GM12878 (cell line): ENCODE measurements around the gene ADIPOR1. TPM values are rescaled to one million over a fixed set of nuclear protein-coding genes. Genes with fewer than 3 reads are reported as not detected.

Experiments used
- ATAC-seq: fragments of 200-7000 bp; cut with Tn5 transposase; 3 replicates; pipeline ENCODE4 v1.9.1; 2020; ENCODE audit warnings: mild to moderate bottlenecking, moderate library complexity
- BruUV-seq: library from RNA; stranded (reverse); fragments of 400-500 nt; replicated peaks from 2 replicates; lab custom pipeline; 2021; lab: Mats Ljungman, UMichigan
- CTCF ChIA-PET: fragments of 300-600 bp; sonication (Branson Sonifier 250); formaldehyde crosslinking; extraction: SDS; loops from one replicate; lab custom pipeline; 2021; ENCODE audit warnings: inconsistent platforms; lab: Yijun Ruan, JAX
- POLR2A ChIA-PET: fragments of 350-600 bp; formaldehyde crosslinking; extraction: SDS; loops from one replicate; lab custom pipeline; 2021; ENCODE audit warnings: inconsistent platforms; lab: Charles Lee
- RAD21 ChIA-PET: fragments of 300-600 bp; sonication (Branson Sonifier 250); formaldehyde crosslinking; loops from one replicate; lab custom pipeline; 2023; ENCODE audit warnings: antibody characterized with exemption; ENCODE audit not compliant: unreplicated experiment; lab: Charles Lee
- SMC1A ChIA-PET: fragments of 300-600 bp; sonication (Branson Sonifier 250); formaldehyde crosslinking; loops from one replicate; lab custom pipeline; 2023; ENCODE audit not compliant: unreplicated experiment, uncharacterized antibody; lab: Charles Lee
- DNase-seq: peaks from one replicate; pipeline ENCODE4 v3.0.0-alpha.2; 2011; ENCODE audit warnings: low read depth, low spot score
- FAIRE-seq: peaks from 3 replicates; lab custom pipeline; 2011; peaks lifted over from hg19 to GRCh38; lab: Jason Lieb, UNC
- H2AFZ ChIP-seq: 2 replicates; pipeline ENCODE4 v1.6.0; 2011; ENCODE audit warnings: low read depth, low read length, control low read depth; ENCODE audit not compliant: control insufficient read depth
- H3K27ac ChIP-seq: 2 replicates; pipeline ENCODE4 v1.5.1; 2011; ENCODE audit warnings: control low read depth; ENCODE audit not compliant: control insufficient read depth, insufficient read depth
- H3K27me3 ChIP-seq, 2 experiments: replicated peaks in 1 of 2; 2 replicates each; pipeline versions ENCODE4 v1.6.0 to v1.6.1; 2011; ENCODE audit warnings: low read length in 1 of 2; ENCODE audit not compliant: control insufficient read depth in 2 of 2, insufficient read depth in 2 of 2
- H3K36me3 ChIP-seq, 2 experiments: 2 replicates each; pipeline ENCODE4 v1.5.1; 2011; ENCODE audit warnings: low read length in 1 of 2; ENCODE audit not compliant: control insufficient read depth in 2 of 2, insufficient read depth in 2 of 2
- H3K4me1 ChIP-seq: 2 replicates; pipeline ENCODE4 v1.6.1; 2011; ENCODE audit warnings: mild to moderate bottlenecking, low read length, moderate library complexity, mixed read lengths; ENCODE audit not compliant: control insufficient read depth, insufficient read depth
- H3K4me2 ChIP-seq: 2 replicates; pipeline ENCODE4 v1.6.0; 2011; ENCODE audit warnings: control low read depth; ENCODE audit not compliant: control insufficient read depth, insufficient read depth
- H3K4me3 ChIP-seq: fragments of 200-600 bp; sonication (generic); 2 replicates; pipeline ENCODE4 v1.5.1; 2016
- H3K79me2 ChIP-seq: 2 replicates; pipeline ENCODE4 v1.6.0; 2011; ENCODE audit warnings: low read length; ENCODE audit not compliant: control insufficient read depth, insufficient read depth
- H3K9ac ChIP-seq: 2 replicates; pipeline ENCODE4 v1.8.0; 2011; ENCODE audit warnings: low read length, control low read depth, mixed read lengths; ENCODE audit not compliant: control insufficient read depth, insufficient read depth
- H3K9me3 ChIP-seq: replicated peaks from 3 replicates; pipeline ENCODE4 v1.5.1; 2011; ENCODE audit warnings: mild to moderate bottlenecking, low read length; ENCODE audit not compliant: control insufficient read depth, insufficient read depth
- H4K20me1 ChIP-seq: 2 replicates; pipeline ENCODE4 v1.6.0; 2011; ENCODE audit not compliant: control insufficient read depth, insufficient read depth
- ATF7 ChIP-seq: fragments of 450-650 bp; IDR thresholded peaks from 2 replicates; pipeline ENCODE4 v1.6.1; 2016; ENCODE audit warnings: low read depth, mild to moderate bottlenecking
- BCL11A ChIP-seq: IDR thresholded peaks from 2 replicates; pipeline ENCODE4 v1.6.1; 2011; ENCODE audit warnings: low read depth, low read length
- BCLAF1 ChIP-seq: fragments of 450-650 bp; IDR thresholded peaks from 2 replicates; pipeline ENCODE4 v1.6.1; 2017; ENCODE audit warnings: antibody characterized with exemption, mild to moderate bottlenecking, moderate library complexity
- CTCF ChIP-seq, 3 experiments: IDR thresholded peaks in 2 of 3; conservative IDR thresholded peaks in 1 of 3; 2 replicates each; pipeline ENCODE4 v1.5.1; 2011; ENCODE audit warnings: low read depth in 3 of 3, low read length in 3 of 3, mild to moderate bottlenecking in 3 of 3, control low read depth in 2 of 3, moderate library complexity in 2 of 3, inconsistent platforms in 1 of 3, mixed read lengths in 1 of 3; ENCODE audit not compliant: control insufficient read depth in 2 of 3, insufficient read depth in 1 of 3; ENCODE audit errors: extremely low read depth in 1 of 3
- EED ChIP-seq: sonication (generic); IDR thresholded peaks from 2 replicates; pipeline ENCODE4 v1.6.1; 2016; ENCODE audit warnings: antibody characterized with exemption, low read depth
- FOXM1 ChIP-seq: IDR thresholded peaks from 2 replicates; pipeline ENCODE4 v1.6.1; 2012; ENCODE audit warnings: low read depth, mild to moderate bottlenecking, inconsistent platforms, low read length, moderate library complexity
- HSF1 ChIP-seq: fragments of 150-350 bp; IDR thresholded peaks from 2 replicates; pipeline ENCODE4 v1.6.1; 2014; ENCODE audit warnings: mild to moderate bottlenecking, low read depth, low read length
- KDM1A ChIP-seq: fragments of 200-600 bp; sonication (generic); IDR thresholded peaks from 2 replicates; pipeline ENCODE4 v1.6.1; 2016; ENCODE audit warnings: borderline replicate concordance
- NBN ChIP-seq: fragments of 450-650 bp; IDR thresholded peaks from 2 replicates; pipeline ENCODE4 v1.6.1; 2016
- NFYB ChIP-seq: IDR thresholded peaks from 2 replicates; pipeline ENCODE4 v1.6.1; 2011; ENCODE audit warnings: low read depth, mild to moderate bottlenecking, low read length, improper control_type of control experiment, moderate library complexity; ENCODE audit not compliant: insufficient read depth
- NRF1 ChIP-seq: conservative IDR thresholded peaks from 2 replicates; pipeline ENCODE4 v1.6.1; 2011; ENCODE audit warnings: mild to moderate bottlenecking, low read depth, low read length, improper control_type of control experiment
- PAX5 ChIP-seq: IDR thresholded peaks from 2 replicates; pipeline ENCODE4 v1.6.1; 2011; ENCODE audit warnings: low read depth, low read length, borderline replicate concordance
- POLR2AphosphoS5 ChIP-seq: IDR thresholded peaks from 2 replicates; pipeline ENCODE4 v1.6.1; 2011; ENCODE audit warnings: mild to moderate bottlenecking, low read length, inconsistent platforms
- RFX5 ChIP-seq: IDR thresholded peaks from 2 replicates; pipeline ENCODE4 v1.6.1; 2011; ENCODE audit warnings: low read depth, low read length, improper control_type of control experiment
- TAF1 ChIP-seq: IDR thresholded peaks from 2 replicates; pipeline ENCODE4 v1.6.1; 2011; ENCODE audit warnings: mild to moderate bottlenecking, low read depth, low read length, borderline replicate concordance
- ZBTB33 ChIP-seq: fragments of 450-650 bp; IDR thresholded peaks from 2 replicates; pipeline ENCODE4 v1.6.1; 2017; ENCODE audit warnings: mild to moderate bottlenecking
- WGBS: methylation state at CpG from one replicate; pipeline ENCODE4 v1.1.6; 2016; ENCODE audit warnings: low lambda C conversion rate; ENCODE audit not compliant: insufficient replicate concordance, insufficient coverage; ENCODE audit errors: missing lambda C conversion rate; 5-methylcytosine and 5-hydroxymethylcytosine counted together
- in situ Hi-C: fragments of 300-500 bp; cut with MboI; formaldehyde crosslinking; loops from 9 replicates; pipeline ENCODE4 v1.14.3; 2018; ENCODE audit warnings: mixed read lengths
- intact Hi-C: fragments of 100-400 bp; cut with micrococcal nuclease; formaldehyde crosslinking; loops from one replicate; pipeline ENCODE4 v1.14.2; 2022; ENCODE audit not compliant: unreplicated experiment
- polyA plus RNA-seq, 11 experiments: library from polyadenylated mRNA; depleted of rRNA in 4 of 11; unstranded in 6 of 11; stranded (reverse) in 5 of 11; fragments of >200 nt; fragmentation: Nextera tagmentation in 4 of 11; fragmentation: Illumina TruSeq in 1 of 11; extraction: Ambion mirVana in 4 of 11; extraction: Trizol in 1 of 11; gene quantifications; 1 replicate in 1 of 11; 2 replicates in 10 of 11; pipeline versions ENCODE4 v1.2.1 to v1.2.3, GENCODE V29; 2011 to 2016; ENCODE audit warnings: inconsistent platforms in 2 of 11, missing spikeins in 2 of 11, low read depth in 1 of 11
- total RNA-seq, 4 experiments: library from RNA; depleted of rRNA in 3 of 4; stranded (reverse); fragments of >200 nt in 3 of 4; fragmentation: Illumina TruSeq in 1 of 4; extraction: Trizol in 1 of 4; gene quantifications; 2 replicates each; pipeline versions ENCODE4 v1.2.1 to v1.2.3, GENCODE V29; 2013 to 2021

ADIPOR1 gene
- total and polyA plus RNA-seq, 10 of the 15 experiments (the other 5 are each of a cell fraction or from before 2014, with no cell fraction given): 18.4 to 122 (median 65.6) TPM

- TF ChIP-seq ZBTB33 (no peak), FOXM1 (no peak), ATF7 (no peak)
These were observed 13.6 kb downstream of the ADIPOR1 start (continued) for GRCh38 chr1:202944438-202944921.

GRCh38 chr1:202942426-202942825, 15.7 kb downstream of the ADIPOR1 start:
- H3K79me2 ChIP-seq: no peaks in the 10 kb centered on the region
- H4K20me1 ChIP-seq: no peaks in the 10 kb centered on the region
- SMC1A ChIA-PET: interaction anchor here (1.2 to 1.9 kb wide), 3 partner anchors 9 to 17 kb away, joined by 3 to 6 read pairs (median 4); no protein-coding TSS in a partner anchor
- no TSS peak for BruUV-seq
- TF ChIP-seq NFYB: no peak
- TF ChIP-seq PAX5: no peak
- no peak for TF ChIP-seq NRF1
- TF ChIP-seq HSF1: no peak
- TF ChIP-seq CTCF (IDR thresholded peaks at IDR 0.05 in 2 of 3, conservative IDR thresholded peaks at IDR 0.05 in 1 of 3; ENCODE audit: control insufficient read depth in 2 of 3, extremely low read depth in 1 of 3, insufficient read depth in 1 of 3, low read depth in 3 of 3, low read length in 3 of 3): no peak
- no peak for TF ChIP-seq RFX5
- no peak for TF ChIP-seq KDM1A
- no peak for TF ChIP-seq BCL11A
- no peak for TF ChIP-seq POLR2AphosphoS5
- TF ChIP-seq EED: no peak
- TF ChIP-seq NBN: no peak
- TF ChIP-seq BCLAF1: no peak
- TF ChIP-seq TAF1: no peak
- H3K4me2 ChIP-seq: no peak overlapping the region
- no peak overlapping the region for H3K4me3 ChIP-seq
- POLR2A ChIA-PET: interaction anchor here (0.6 kb wide), 1 partner anchor 149 kb away, joined by 4 read pairs; no protein-coding TSS in a partner anchor
- in situ Hi-C loops (no loop called here), intact Hi-C loops (no loop called here)
- RAD21 ChIA-PET: no interaction called here
- CTCF ChIA-PET: no interaction called here
- no peak overlapping the region for H3K9ac ChIP-seq
- peaks cover 13 to 33% of the 10 kb centered on the region in 2 experiments for H3K36me3 ChIP-seq
- 100% methylated on average over 1 of the region's 1 CpG for WGBS
- no peaks in the 10 kb centered on the region for H3K27me3 ChIP-seq
- no peaks in the 10 kb centered on the region for H3K4me1 ChIP-seq
- FAIRE-seq: no peak
- H3K27ac ChIP-seq: no peak overlapping the region
- no peak for DNase-seq
- ATAC-seq: no peak
- H2AFZ ChIP-seq: no peak overlapping the region
- H3K9me3 ChIP-seq: no peaks in the 10 kb centered on the region
